ENCODE results near the gene COL4A1.

The COL4A1 gene

DNA sequence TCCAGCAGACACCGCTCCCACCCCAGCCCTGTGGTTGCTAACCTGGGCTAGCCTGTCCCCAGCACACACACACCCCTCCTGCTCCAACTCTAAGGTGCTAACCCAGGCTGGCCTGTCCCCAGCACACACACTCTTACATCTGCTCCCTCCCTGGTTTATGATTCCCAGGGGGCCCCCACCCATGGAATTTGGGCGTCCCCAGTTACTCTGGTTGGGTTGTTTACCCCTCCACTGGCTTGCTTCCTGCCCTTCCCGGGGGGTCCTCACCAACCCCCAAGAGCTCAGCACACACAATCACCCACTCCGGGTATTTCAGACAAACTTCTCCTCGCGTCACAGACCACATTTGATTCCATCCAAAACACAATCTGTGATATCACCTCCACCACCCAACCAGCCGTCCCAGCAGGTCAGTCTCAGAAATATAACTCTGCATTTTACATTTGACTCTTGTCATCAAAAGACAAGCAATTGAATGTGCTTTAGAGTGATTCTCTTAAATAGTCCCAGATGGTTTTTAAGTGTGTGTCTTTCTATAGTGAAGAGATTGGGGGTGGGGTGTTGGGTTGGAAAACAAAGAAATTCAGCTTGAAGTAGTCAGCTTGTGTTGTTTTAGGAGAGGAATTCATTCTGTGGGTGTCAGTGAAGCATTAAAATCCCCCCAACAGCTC is 20.2 kb upstream of the COL4A1 start:
- H3K9me3 ChIP-seq (replicated peaks; ENCODE audit: insufficient read depth, low read length) = no peaks in the 10 kb centered on the region
- no peaks in the 10 kb centered on the region for H3K36me3 ChIP-seq (replicated peaks; ENCODE audit: insufficient read depth, low read length)
- H3K4me1 ChIP-seq (ENCODE audit: low read length) = no peaks in the 10 kb centered on the region
- no peak overlapping the region for H3K9ac ChIP-seq (ENCODE audit: low read length)
- H3K27ac ChIP-seq (ENCODE audit: low read length) = no peak overlapping the region
- H3K79me2 ChIP-seq (ENCODE audit: low read length) = no peaks in the 10 kb centered on the region
- TF ChIP-seq, protein P1, sequence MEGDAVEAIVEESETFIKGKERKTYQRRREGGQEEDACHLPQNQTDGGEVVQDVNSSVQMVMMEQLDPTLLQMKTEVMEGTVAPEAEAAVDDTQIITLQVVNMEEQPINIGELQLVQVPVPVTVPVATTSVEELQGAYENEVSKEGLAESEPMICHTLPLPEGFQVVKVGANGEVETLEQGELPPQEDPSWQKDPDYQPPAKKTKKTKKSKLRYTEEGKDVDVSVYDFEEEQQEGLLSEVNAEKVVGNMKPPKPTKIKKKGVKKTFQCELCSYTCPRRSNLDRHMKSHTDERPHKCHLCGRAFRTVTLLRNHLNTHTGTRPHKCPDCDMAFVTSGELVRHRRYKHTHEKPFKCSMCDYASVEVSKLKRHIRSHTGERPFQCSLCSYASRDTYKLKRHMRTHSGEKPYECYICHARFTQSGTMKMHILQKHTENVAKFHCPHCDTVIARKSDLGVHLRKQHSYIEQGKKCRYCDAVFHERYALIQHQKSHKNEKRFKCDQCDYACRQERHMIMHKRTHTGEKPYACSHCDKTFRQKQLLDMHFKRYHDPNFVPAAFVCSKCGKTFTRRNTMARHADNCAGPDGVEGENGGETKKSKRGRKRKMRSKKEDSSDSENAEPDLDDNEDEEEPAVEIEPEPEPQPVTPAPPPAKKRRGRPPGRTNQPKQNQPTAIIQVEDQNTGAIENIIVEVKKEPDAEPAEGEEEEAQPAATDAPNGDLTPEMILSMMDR (IDR thresholded peaks at IDR 0.05; ENCODE audit: low read length) = no peak
- TF ChIP-seq EZH2phosphoT487 (IDR thresholded peaks at IDR 0.05; ENCODE audit: low read length) (no peak), EZH2 (optimal IDR thresholded peaks at IDR 0.05; ENCODE audit: low read depth, low read length) (no peak)
- no peaks in the 10 kb centered on the region for H4K20me1 ChIP-seq (ENCODE audit: insufficient read depth, low read length)
- no peaks in the 10 kb centered on the region for H3K27me3 ChIP-seq (replicated peaks; ENCODE audit: insufficient read depth, low read length)
- no peak overlapping the region for H3K4me2 ChIP-seq (ENCODE audit: low read depth, low read length)
- no peak overlapping the region for H2AFZ ChIP-seq (ENCODE audit: low read length)
- H3K9me2 ChIP-seq (replicated peaks; ENCODE audit: insufficient read depth, low read length) = no peaks in the 10 kb centered on the region
- no peak overlapping the region for H3K4me3 ChIP-seq (ENCODE audit: low read length)
- H3F3A ChIP-seq (ENCODE audit: insufficient read depth, low read length) = no peaks in the 10 kb centered on the region
- DNase-seq = no peak

- Histone ChIP-seq H3K4me2 (ENCODE audit: low read depth, low read length) (no peak overlapping the region), H3K36me3 (replicated peaks; ENCODE audit: insufficient read depth, low read length) (no peaks in the 10 kb centered on the region), H3K9me2 (replicated peaks; ENCODE audit: insufficient read depth, low read length) (no peaks in the 10 kb centered on the region), H3K79me2 (ENCODE audit: low read length) (no peaks in the 10 kb centered on the region), H3K4me1 (ENCODE audit: low read length) (no peaks in the 10 kb centered on the region), H3K27ac (ENCODE audit: low read length) (no peak overlapping the region), H3K27me3 (replicated peaks; ENCODE audit: insufficient read depth, low read length) (no peaks in the 10 kb centered on the region), H3K9ac (ENCODE audit: low read length) (no peak overlapping the region), H3F3A (ENCODE audit: insufficient read depth, low read length) (no peaks in the 10 kb centered on the region), H3K4me3 (ENCODE audit: low read length) (no peak overlapping the region), H3K9me3 (replicated peaks; ENCODE audit: insufficient read depth, low read length) (no peaks in the 10 kb centered on the region), H2AFZ (ENCODE audit: low read length) (no peak overlapping the region), H4K20me1 (ENCODE audit: insufficient read depth, low read length) (no peaks in the 10 kb centered on the region)
- TF ChIP-seq EZH2 (optimal IDR thresholded peaks at IDR 0.05; ENCODE audit: low read depth, low read length) (no peak), EZH2phosphoT487 (IDR thresholded peaks at IDR 0.05; ENCODE audit: low read length) (no peak)
- TF ChIP-seq, protein P1 (IDR thresholded peaks at IDR 0.05; ENCODE audit: low read length) = no peak
- DNase-seq = no peak
Measured at GRCh38 chr13:110326263-110326904, 19.4 kb upstream of the COL4A1 start.

DNA sequence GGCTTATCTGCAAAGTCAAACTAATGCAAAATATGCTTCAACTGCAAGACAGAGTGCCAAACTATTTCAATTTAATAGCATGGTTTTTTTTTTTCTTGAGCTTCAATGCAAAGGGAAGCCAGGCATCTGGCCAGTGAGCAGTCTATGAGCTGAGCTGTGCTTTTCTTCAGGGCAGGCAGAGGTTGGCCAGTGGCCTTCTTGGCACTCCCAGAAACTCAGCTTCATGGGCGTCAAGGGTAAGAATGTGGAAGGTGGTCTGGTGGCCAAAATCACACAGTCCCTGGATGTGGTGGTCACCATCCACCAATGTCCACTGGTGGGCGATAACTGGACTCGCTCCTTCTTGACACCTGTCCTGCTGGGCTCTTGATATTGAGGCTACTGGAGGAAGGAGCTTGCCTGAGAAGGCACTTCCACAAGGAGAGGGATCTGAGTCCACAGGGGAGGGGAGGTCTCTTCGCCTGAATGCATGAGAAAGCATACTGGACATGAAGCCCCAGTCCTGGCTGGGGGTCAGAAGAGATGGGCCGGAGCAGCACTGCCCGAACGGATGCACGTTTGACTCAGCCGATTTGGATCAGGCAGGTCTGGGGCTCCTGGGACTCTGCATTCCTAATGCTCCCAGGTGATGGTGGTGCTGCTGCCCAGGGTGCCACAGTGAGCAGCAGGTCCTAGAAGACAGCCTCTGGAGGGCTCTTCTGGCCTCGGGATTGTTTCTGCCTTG is 17.2 kb upstream of the COL4A1 start:
- no peaks in the 10 kb centered on the region for H3F3A ChIP-seq (ENCODE audit: insufficient read depth, low read length)
- TF ChIP-seq EZH2phosphoT487 (IDR thresholded peaks at IDR 0.05; ENCODE audit: low read length) (no peak), EZH2 (optimal IDR thresholded peaks at IDR 0.05; ENCODE audit: low read depth, low read length) (no peak)
- TF ChIP-seq, protein P1 (IDR thresholded peaks at IDR 0.05; ENCODE audit: low read length) = no peak
- H3K36me3 ChIP-seq (replicated peaks; ENCODE audit: insufficient read depth, low read length) = no peaks in the 10 kb centered on the region
- H3K79me2 ChIP-seq (ENCODE audit: low read length) = no peaks in the 10 kb centered on the region
- DNase-seq = no peak
- H4K20me1 ChIP-seq (ENCODE audit: insufficient read depth, low read length) = no peaks in the 10 kb centered on the region
- no peaks in the 10 kb centered on the region for H3K27me3 ChIP-seq (replicated peaks; ENCODE audit: insufficient read depth, low read length)
- no peak overlapping the region for H3K27ac ChIP-seq (ENCODE audit: low read length)
- no peak overlapping the region for H2AFZ ChIP-seq (ENCODE audit: low read length)
- H3K4me3 ChIP-seq (ENCODE audit: low read length) = no peak overlapping the region
- H3K9me3 ChIP-seq (replicated peaks; ENCODE audit: insufficient read depth, low read length) = no peaks in the 10 kb centered on the region
- no peak overlapping the region for H3K4me2 ChIP-seq (ENCODE audit: low read depth, low read length)
- H3K9ac ChIP-seq (ENCODE audit: low read length) = no peak overlapping the region
- no peaks in the 10 kb centered on the region for H3K9me2 ChIP-seq (replicated peaks; ENCODE audit: insufficient read depth, low read length)
- H3K4me1 ChIP-seq (ENCODE audit: low read length) = no peaks in the 10 kb centered on the region

Data from MM.1S (cell line).